Measurements from ENCODE around the gene GRK5.
"Not testable (repeated sequence)": the region's sequence is repeated elsewhere in the genome, so short reads cannot be mapped to it uniquely, and the experiment has no call there.

The GRK5 gene

GRCh38 chr10:119275085-119275484 lies 67.7 kb downstream of the GRK5 start:
- Histone ChIP-seq H2AFZ (no peak overlapping the region), H3K4me2 (ENCODE audit: low read length) (peak overlapping the region; percentile 33), H3K4me1 (peaks cover 46% of the 10 kb centered on the region), H3K27me3 (ENCODE audit: control insufficient read depth, insufficient read depth, low read length) (no peaks in the 10 kb centered on the region), H3K79me2 (peaks cover 75% of the 10 kb centered on the region), H3K4me3 (ENCODE audit: low read depth, low read length) (no peak overlapping the region), H3K9me3 (ENCODE audit: control insufficient read depth, low read length) (no peaks in the 10 kb centered on the region), H3K9ac (no peak overlapping the region), H3K27ac (peak overlapping the region; percentile 53), H3K36me3 (ENCODE audit: control insufficient read depth, insufficient read depth, low read length) (no peaks in the 10 kb centered on the region)
- TF ChIP-seq, protein P1, sequence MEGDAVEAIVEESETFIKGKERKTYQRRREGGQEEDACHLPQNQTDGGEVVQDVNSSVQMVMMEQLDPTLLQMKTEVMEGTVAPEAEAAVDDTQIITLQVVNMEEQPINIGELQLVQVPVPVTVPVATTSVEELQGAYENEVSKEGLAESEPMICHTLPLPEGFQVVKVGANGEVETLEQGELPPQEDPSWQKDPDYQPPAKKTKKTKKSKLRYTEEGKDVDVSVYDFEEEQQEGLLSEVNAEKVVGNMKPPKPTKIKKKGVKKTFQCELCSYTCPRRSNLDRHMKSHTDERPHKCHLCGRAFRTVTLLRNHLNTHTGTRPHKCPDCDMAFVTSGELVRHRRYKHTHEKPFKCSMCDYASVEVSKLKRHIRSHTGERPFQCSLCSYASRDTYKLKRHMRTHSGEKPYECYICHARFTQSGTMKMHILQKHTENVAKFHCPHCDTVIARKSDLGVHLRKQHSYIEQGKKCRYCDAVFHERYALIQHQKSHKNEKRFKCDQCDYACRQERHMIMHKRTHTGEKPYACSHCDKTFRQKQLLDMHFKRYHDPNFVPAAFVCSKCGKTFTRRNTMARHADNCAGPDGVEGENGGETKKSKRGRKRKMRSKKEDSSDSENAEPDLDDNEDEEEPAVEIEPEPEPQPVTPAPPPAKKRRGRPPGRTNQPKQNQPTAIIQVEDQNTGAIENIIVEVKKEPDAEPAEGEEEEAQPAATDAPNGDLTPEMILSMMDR (IDR thresholded peaks at IDR 0.05): no peak

- H3K27me3 ChIP-seq (ENCODE audit: control insufficient read depth, insufficient read depth, low read length); H3K4me3 ChIP-seq (ENCODE audit: low read depth, low read length); H3K4me2 ChIP-seq (ENCODE audit: low read length); H3K9ac ChIP-seq; H2AFZ ChIP-seq; H3K36me3 ChIP-seq (ENCODE audit: control insufficient read depth, insufficient read depth, low read length); H3K9me3 ChIP-seq (ENCODE audit: control insufficient read depth, low read length); H3K27ac ChIP-seq: not testable (repeated sequence)
- Histone ChIP-seq H3K4me1 (peaks cover 40% of the 10 kb centered on the region), H3K79me2 (peaks cover 70% of the 10 kb centered on the region)
These were observed 68.8 kb downstream of the GRK5 start for GRCh38 chr10:119276194-119276593.

DNA sequence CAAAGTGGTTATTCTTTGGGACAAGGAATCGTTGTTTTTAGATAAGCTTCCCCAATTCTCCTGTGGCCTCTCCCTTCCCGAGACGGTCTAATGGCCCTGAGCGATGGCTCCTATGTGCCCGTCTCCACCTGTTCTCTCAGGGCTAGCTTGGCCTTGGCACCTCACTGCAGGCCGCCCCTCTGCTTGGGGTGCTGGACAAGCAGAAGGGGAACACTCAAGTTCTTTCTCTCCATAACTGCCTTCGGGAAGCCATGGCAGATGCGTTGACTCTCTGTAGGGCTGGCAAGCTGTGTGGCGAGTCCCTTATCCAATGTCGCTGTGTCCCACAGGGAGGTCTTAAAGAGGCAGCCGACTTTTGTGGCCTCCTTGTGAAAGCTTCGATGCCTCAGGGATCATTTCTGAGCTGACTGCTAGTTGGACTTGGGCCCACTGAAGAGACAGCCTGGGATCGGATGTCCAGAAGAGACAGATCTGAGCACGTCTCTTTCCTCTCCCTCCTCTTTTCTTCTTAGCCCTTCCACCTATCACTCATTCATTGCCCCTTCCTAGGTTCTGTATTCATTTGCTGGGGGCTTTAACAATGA lies 70.8 kb downstream of the GRK5 start:
- Histone ChIP-seq H3K9ac (no peak overlapping the region), H3K36me3 (ENCODE audit: control insufficient read depth, insufficient read depth, low read length) (no peaks in the 10 kb centered on the region), H3K27me3 (ENCODE audit: control insufficient read depth, insufficient read depth, low read length) (no peaks in the 10 kb centered on the region), H3K27ac (no peak overlapping the region), H3K4me3 (ENCODE audit: low read depth, low read length) (no peak overlapping the region), H3K9me3 (ENCODE audit: control insufficient read depth, low read length) (no peaks in the 10 kb centered on the region), H3K4me1 (peaks cover 43% of the 10 kb centered on the region), H2AFZ (no peak overlapping the region), H3K4me2 (ENCODE audit: low read length) (no peak overlapping the region), H3K79me2 (peaks cover 66% of the 10 kb centered on the region)
- TF ChIP-seq, protein P1 (IDR thresholded peaks at IDR 0.05): no peak

DNA sequence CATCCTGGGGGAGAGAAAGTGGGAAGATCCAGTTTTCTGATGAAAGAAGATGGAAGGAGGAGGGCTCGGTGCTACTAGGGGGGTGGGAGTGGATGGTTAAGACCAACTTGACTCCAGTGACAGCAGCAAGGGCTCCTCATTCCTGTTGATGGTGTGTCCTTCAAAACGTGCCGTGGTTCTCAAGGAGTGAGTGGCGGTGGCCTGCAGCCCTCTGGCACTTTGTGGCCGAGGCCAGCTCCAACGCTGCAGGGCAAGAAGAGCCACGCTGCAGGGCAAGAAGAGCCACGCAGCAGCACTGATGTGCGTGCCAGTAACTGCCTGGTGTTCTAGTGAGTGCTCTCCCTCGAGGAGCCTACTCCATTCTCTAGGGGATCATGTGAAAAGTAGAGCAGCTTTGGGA lies 72.1 kb downstream of the GRK5 start:
- Histone ChIP-seq H3K79me2 (peaks cover 65% of the 10 kb centered on the region), H3K4me2 (ENCODE audit: low read length) (no peak overlapping the region), H3K27ac (no peak overlapping the region), H3K4me3 (ENCODE audit: low read depth, low read length) (no peak overlapping the region), H3K4me1 (peaks cover 33% of the 10 kb centered on the region), H2AFZ (no peak overlapping the region), H3K9ac (no peak overlapping the region), H3K27me3 (ENCODE audit: control insufficient read depth, insufficient read depth, low read length) (no peaks in the 10 kb centered on the region), H3K9me3 (ENCODE audit: control insufficient read depth, low read length) (no peaks in the 10 kb centered on the region), H3K36me3 (ENCODE audit: control insufficient read depth, insufficient read depth, low read length) (no peaks in the 10 kb centered on the region)
- TF ChIP-seq, protein P1 (IDR thresholded peaks at IDR 0.05): no peak

- TF ChIP-seq, protein P1 (IDR thresholded peaks at IDR 0.05): no peak
- Histone ChIP-seq H3K27ac (peak overlapping the region; percentile 79), H3K4me3 (ENCODE audit: low read depth, low read length) (no peak overlapping the region)
These were observed 74.3 kb downstream of the GRK5 start for GRCh38 chr10:119281581-119282071.

More at GRCh38 chr10:119281581-119282071, 74.3 kb downstream of the GRK5 start:
- Histone ChIP-seq H3K9me3 (ENCODE audit: control insufficient read depth, low read length) (no peaks in the 10 kb centered on the region), H2AFZ (no peak overlapping the region), H3K36me3 (ENCODE audit: control insufficient read depth, insufficient read depth, low read length) (no peaks in the 10 kb centered on the region), H3K4me1 (peaks cover 35% of the 10 kb centered on the region), H3K9ac (no peak overlapping the region), H3K4me2 (ENCODE audit: low read length) (peak overlapping the region; percentile 37), H3K79me2 (peaks cover 72% of the 10 kb centered on the region), H3K27me3 (ENCODE audit: control insufficient read depth, insufficient read depth, low read length) (no peaks in the 10 kb centered on the region)
